ENCODE measurements around the gene TAS2R60. TPM values are rescaled to one million over a fixed set of nuclear protein-coding genes. Genes with fewer than 3 reads are reported as not detected.
A peak's percentile ranks its signal among the peaks of the same experiment; 100 is the strongest.

TAS2R60 gene
- total RNA-seq, 1 experiment from 2014 or later: not detected

DNA sequence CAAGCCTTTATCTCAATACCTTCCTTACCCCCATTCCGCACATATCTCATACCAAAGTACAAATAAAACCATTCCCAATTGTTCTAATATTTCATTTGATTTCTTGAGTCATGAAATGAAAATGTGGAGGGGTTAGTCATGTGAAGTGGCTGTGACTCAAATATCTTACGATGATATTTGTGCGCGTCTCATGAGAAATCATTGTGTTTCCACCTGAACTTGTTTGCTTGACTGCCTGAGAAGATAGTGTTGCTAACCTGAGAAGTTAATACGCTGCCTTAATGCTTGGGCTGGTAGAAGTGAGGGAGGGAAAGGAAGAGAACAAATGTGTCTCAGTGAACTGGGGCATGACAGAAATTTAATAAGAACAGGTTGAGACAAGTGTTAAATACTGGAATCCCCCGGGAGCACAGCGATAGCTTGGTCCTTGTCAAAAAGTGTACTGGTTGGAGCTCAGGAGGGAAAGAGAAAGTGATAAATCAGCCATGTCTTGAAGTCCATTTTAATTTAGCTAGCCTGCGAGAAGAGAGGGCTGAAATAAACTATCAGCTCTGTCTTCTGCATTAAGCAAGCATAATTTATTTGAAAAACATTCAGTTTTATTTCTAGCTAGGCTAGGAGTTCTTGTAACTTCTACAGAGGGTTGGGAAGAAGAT, 27.4 kb upstream of the TAS2R60 start:
- H4K20me1 ChIP-seq (ENCODE audit: control insufficient read depth, insufficient read depth, insufficient read length): no peaks in the 10 kb centered on the region
- no peak overlapping the region for H4K91ac ChIP-seq (ENCODE audit: insufficient read length, low read depth, low read length)

More for the DNA sequence above, 27.4 kb upstream of the TAS2R60 start:
- peaks cover 21% of the 10 kb centered on the region for H3K4me1 ChIP-seq (ENCODE audit: insufficient read depth, low read length)
- peaks cover 54 to 58% of the 10 kb centered on the region in 2 experiments for H3K4me1 Mint-ChIP-seq
- no peak overlapping the region for H3K23ac ChIP-seq (ENCODE audit: insufficient read length, low read depth, low read length)
- no peak overlapping the region for H2BK120ac ChIP-seq (ENCODE audit: low read depth, low read length, poor library complexity, severe bottlenecking)
- no peak overlapping the region for H2AFZ ChIP-seq (ENCODE audit: low read length)
- H3K79me2 ChIP-seq (ENCODE audit: insufficient read depth, low read length): no peaks in the 10 kb centered on the region
- no peak overlapping the region for H2BK20ac ChIP-seq (ENCODE audit: low read depth, low read length, poor library complexity, severe bottlenecking)
- H3K27ac Mint-ChIP-seq: peak overlapping the region in 1 of 3 experiments; percentile 14; a peak in 1 of 7 replicates
- H3K9me3 Mint-ChIP-seq: peaks cover 5 to 15% of the 10 kb centered on the region in 2 experiments; a peak in 4 of 5 replicates
- no peak overlapping the region for H3K56ac ChIP-seq (ENCODE audit: insufficient read length, low read depth, low read length)
- H3K4me3 Mint-ChIP-seq: no peak overlapping the region
- H3K23me2 ChIP-seq (ENCODE audit: insufficient read length, low read depth, low read length, poor library complexity, severe bottlenecking): no peaks in the 10 kb centered on the region
- no peaks in the 10 kb centered on the region for H3K27me3 ChIP-seq (ENCODE audit: insufficient read depth, low read length)
- 100% methylated on average over 1 of the region's 8 CpGs for WGBS (ENCODE audit: extremely low coverage, insufficient read length, low lambda C conversion rate)
- no peak overlapping the region for H4K5ac ChIP-seq (ENCODE audit: insufficient read length, low read depth, low read length)
- TF ChIP-seq, protein P1, sequence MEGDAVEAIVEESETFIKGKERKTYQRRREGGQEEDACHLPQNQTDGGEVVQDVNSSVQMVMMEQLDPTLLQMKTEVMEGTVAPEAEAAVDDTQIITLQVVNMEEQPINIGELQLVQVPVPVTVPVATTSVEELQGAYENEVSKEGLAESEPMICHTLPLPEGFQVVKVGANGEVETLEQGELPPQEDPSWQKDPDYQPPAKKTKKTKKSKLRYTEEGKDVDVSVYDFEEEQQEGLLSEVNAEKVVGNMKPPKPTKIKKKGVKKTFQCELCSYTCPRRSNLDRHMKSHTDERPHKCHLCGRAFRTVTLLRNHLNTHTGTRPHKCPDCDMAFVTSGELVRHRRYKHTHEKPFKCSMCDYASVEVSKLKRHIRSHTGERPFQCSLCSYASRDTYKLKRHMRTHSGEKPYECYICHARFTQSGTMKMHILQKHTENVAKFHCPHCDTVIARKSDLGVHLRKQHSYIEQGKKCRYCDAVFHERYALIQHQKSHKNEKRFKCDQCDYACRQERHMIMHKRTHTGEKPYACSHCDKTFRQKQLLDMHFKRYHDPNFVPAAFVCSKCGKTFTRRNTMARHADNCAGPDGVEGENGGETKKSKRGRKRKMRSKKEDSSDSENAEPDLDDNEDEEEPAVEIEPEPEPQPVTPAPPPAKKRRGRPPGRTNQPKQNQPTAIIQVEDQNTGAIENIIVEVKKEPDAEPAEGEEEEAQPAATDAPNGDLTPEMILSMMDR (conservative IDR thresholded peaks at IDR 0.05): no peak
- H3K9ac ChIP-seq (ENCODE audit: extremely low read depth, insufficient read length, low read length): no peak overlapping the region
- no peak overlapping the region for H2BK15ac ChIP-seq (ENCODE audit: low read depth, low read length)
- no peak overlapping the region for H3K18ac ChIP-seq (ENCODE audit: insufficient read length, low read depth, low read length)
- H2AK5ac ChIP-seq (ENCODE audit: insufficient read length, low read length): no peak overlapping the region
- no peaks in the 10 kb centered on the region for H3K9me3 ChIP-seq (ENCODE audit: control insufficient read depth, low read depth, low read length)
- no peak for DNase-seq
- no peak overlapping the region for H4K8ac ChIP-seq (replicated peaks; ENCODE audit: insufficient read length, low read depth, low read length)
- H2BK12ac ChIP-seq (ENCODE audit: insufficient read length, low read depth, low read length): no peak overlapping the region
- no peak overlapping the region for H3K14ac ChIP-seq (ENCODE audit: insufficient read depth, low read length)
- H3K36me3 Mint-ChIP-seq (ENCODE audit: insufficient read depth in 1 of 3, low read depth in 3 of 3): peaks cover 4 to 16% (median 11%) of the 10 kb centered on the region in 3 experiments
- H3K4me2 ChIP-seq (ENCODE audit: insufficient read depth, insufficient read length, low read length): no peak overlapping the region
- no peak overlapping the region for H3K4ac ChIP-seq (ENCODE audit: low read depth, low read length)
- H3K79me1 ChIP-seq (ENCODE audit: insufficient read depth, low read depth, low read length, poor library complexity, severe bottlenecking): no peaks in the 10 kb centered on the region
- no peaks in the 10 kb centered on the region; the same call in 1 of the 2 replicates for H3K27me3 Mint-ChIP-seq (ENCODE audit: low read depth)
- no peak overlapping the region for H2BK5ac ChIP-seq (ENCODE audit: insufficient read length, low read length)
- no peak overlapping the region for H3T11ph ChIP-seq (ENCODE audit: low read length)
- no peak overlapping the region for H3K27ac ChIP-seq (ENCODE audit: insufficient read length, low read depth, low read length)
